Right lobe of liver (tissue), 4 donors: ENCODE results near the gene LRRK2.

Experiments
- CTCF ChIP-seq, 4 donors: fragments of 200-600 bp in 3 of 4; fragments of 450-650 bp in 1 of 4; IDR thresholded peaks; one replicate each; pipeline versions ENCODE4 v1.5.1 to v1.8.0; 2016 to 2022; ENCODE audit warnings: antibody characterized with exemption in 4 of 4, mild to moderate bottlenecking in 2 of 4
- POLR2A ChIP-seq: fragments of 450-650 bp; IDR thresholded peaks from one replicate; pipeline ENCODE4 v1.6.1; 2017; ENCODE audit warnings: antibody characterized with exemption, mild to moderate bottlenecking
- donor health status: DM: no; HTN: no; CAD: no.
- donor health status: DM: no; HTN: no; CAD: no.
- donor health status: DM: no; HTN: yes; CAD: no.

- TF ChIP-seq CTCF (IDR thresholded peaks at IDR 0.05) (no peak), POLR2A (no peak)
These were observed 43.3 kb upstream of the LRRK2 start for GRCh38 chr12:40181490-40181889.
